ENCODE data around the gene NDUFS8.

NDUFS8 gene

GRCh38 chr11:68016161-68016903, 14.1 kb upstream of the NDUFS8 start:
- DNase-seq (ENCODE audit: low spot score) = no peak

GRCh38 chr11:68016904-68017817, 13.3 kb upstream of the NDUFS8 start:
- no peak for DNase-seq (ENCODE audit: low spot score)

- no peak for DNase-seq (ENCODE audit: low spot score)
Measured at GRCh38 chr11:68017980-68018729, 12.3 kb upstream of the NDUFS8 start.

- DNase-seq (ENCODE audit: low spot score) = no peak
Measured at GRCh38 chr11:68018730-68019190, 11.7 kb upstream of the NDUFS8 start.

GRCh38 chr11:68019486-68019885, 11.0 kb upstream of the NDUFS8 start:
- DNase-seq (ENCODE audit: low spot score) = no peak

GRCh38 chr11:68020575-68020974, 9.9 kb upstream of the NDUFS8 start:
- DNase-seq (ENCODE audit: low spot score) = no peak

GRCh38 chr11:68021167-68021787, 9.2 kb upstream of the NDUFS8 start:
- no peak for DNase-seq (ENCODE audit: low spot score)

GRCh38 chr11:68022531-68022930, 8.0 kb upstream of the NDUFS8 start:
- DNase-seq (ENCODE audit: low spot score) = no peak

- DNase-seq (ENCODE audit: low spot score) = no peak
Measured at GRCh38 chr11:68024508-68024907, 6.0 kb upstream of the NDUFS8 start.

GRCh38 chr11:68025047-68025446, 5.4 kb upstream of the NDUFS8 start:
- no peak for DNase-seq (ENCODE audit: low spot score)

GRCh38 chr11:68026391-68027105, 3.9 kb upstream of the NDUFS8 start:
- no peak for DNase-seq (ENCODE audit: low spot score)

- DNase-seq (ENCODE audit: low spot score) = no peak
Measured at GRCh38 chr11:68027667-68028066, 2.8 kb upstream of the NDUFS8 start.

- no peak for DNase-seq (ENCODE audit: low spot score)
Measured at GRCh38 chr11:68028802-68029545, 1.5 kb upstream of the NDUFS8 start.

GRCh38 chr11:68031144-68031464, 623 bp downstream of the NDUFS8 start:
- peak; percentile 47 for DNase-seq (ENCODE audit: low spot score)

- DNase-seq (ENCODE audit: low spot score) = no peak
Measured at GRCh38 chr11:68032003-68032402, 1.5 kb downstream of the NDUFS8 start.

- DNase-seq (ENCODE audit: low spot score) = no peak
Measured at GRCh38 chr11:68032997-68033707, 2.7 kb downstream of the NDUFS8 start.

- DNase-seq (ENCODE audit: low spot score) = no peak
Measured at GRCh38 chr11:68033708-68034045, 3.2 kb downstream of the NDUFS8 start.

- DNase-seq (ENCODE audit: low spot score) = no peak
Measured at GRCh38 chr11:68035266-68035876, 4.9 kb downstream of the NDUFS8 start.

GRCh38 chr11:68036141-68036716, 5.7 kb downstream of the NDUFS8 start:
- DNase-seq (ENCODE audit: low spot score) = no peak
